Measurements from ENCODE around the gene PHOSPHO1. TPM values are rescaled to one million over a fixed set of nuclear protein-coding genes. Genes with fewer than 3 reads are reported as not detected.

The PHOSPHO1 gene
- polyA plus RNA-seq, 2 of the 4 experiments (the other 2 are of a cell fraction), result 0.32 to 1.6 TPM

DNA sequence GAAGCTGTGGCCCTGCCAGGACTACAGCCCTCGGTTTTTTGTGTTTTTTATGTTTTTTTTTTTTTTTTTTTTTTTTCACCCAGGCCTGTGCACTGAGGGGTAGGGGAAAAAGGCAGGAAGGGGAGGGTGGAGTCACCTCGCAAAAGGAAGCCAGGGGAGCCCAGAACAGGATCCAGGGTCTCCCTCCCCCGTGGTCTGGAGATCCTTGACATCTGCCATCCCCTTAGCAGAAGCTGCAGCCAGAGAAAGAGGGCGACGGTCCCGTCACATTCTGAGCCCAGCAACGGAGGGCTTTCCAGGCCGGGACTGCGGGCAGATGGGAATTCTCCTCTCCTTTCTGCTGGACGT lies 29.1 kb upstream of the PHOSPHO1 start:
- peak in 1 of 2 experiments; percentile 21; a peak in 1 of 6 replicates for ATAC-seq
- FAIRE-seq, result no peak
- CTCF ChIA-PET, result interaction anchor here (0.6 to 4.1 kb wide), 9 partner anchors 8 to 224 kb away, joined by 3 to 31 read pairs (median 3); partner anchors contain the start of gene PHOSPHO1
- Histone ChIP-seq H3K4me3 (peak overlapping the region; percentile 61), H3K4me1 (peaks cover 9% of the 10 kb centered on the region; the same call in 2 of the 3 replicates), H3K9me3 (no peaks in the 10 kb centered on the region), H3K4me2 (peak overlapping the region; percentile 79), H3K27ac (peak overlapping the region; percentile 81 to 88)
- TF ChIP-seq MAFK (IDR thresholded peaks at IDR 0.05; ENCODE audit: partially characterized antibody), result no peak
- TF ChIP-seq REST (IDR thresholded peaks at IDR 0.05), result no peak
- WGBS (ENCODE audit: missing lambda C conversion rate), result 80% methylated on average over 10 of the region's 10 CpGs
- POLR2A ChIA-PET, result no interaction called here
- DNase-seq (ENCODE audit: low read depth in 1 of 2, low spot score in 1 of 2), result no peak

DNA sequence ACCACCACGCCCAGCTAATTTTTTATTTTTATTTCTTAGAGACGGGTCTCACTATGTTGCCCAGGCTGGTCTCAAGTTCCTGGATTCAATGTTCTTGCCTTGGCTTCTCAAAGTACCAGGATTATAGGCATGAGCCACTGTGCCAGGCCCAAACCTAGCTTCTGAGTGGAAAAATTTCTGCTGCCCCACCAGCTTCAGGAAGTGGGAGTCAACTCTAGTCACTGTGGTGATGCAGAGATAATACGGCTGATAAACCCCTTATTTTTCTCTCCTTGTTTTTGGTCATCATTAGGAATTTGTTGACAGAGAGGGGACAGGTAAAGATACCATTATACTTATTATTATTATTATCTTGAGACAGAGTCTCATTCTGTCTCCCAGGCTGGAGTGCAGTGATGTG lies 27.8 kb upstream of the PHOSPHO1 start:
- DNase-seq (ENCODE audit: low read depth in 1 of 2, low spot score in 1 of 2) (no peak), ATAC-seq (no peak), FAIRE-seq (no peak)
- H3K4me3 ChIP-seq, result no peak overlapping the region
- CTCF ChIA-PET, result interaction anchor here (0.8 to 1.6 kb wide), 8 partner anchors 23 to 534 kb away, joined by 3 to 6 read pairs (median 3); no protein-coding TSS in a partner anchor
- peaks cover 9% of the 10 kb centered on the region; the same call in 2 of the 3 replicates for H3K4me1 ChIP-seq
- no peak overlapping the region for H3K27ac ChIP-seq
- H3K9me3 ChIP-seq, result no peaks in the 10 kb centered on the region
- POLR2A ChIA-PET, result no interaction called here
- 94% methylated on average over 3 of the region's 3 CpGs for WGBS (ENCODE audit: missing lambda C conversion rate)
- TF ChIP-seq, protein P1, sequence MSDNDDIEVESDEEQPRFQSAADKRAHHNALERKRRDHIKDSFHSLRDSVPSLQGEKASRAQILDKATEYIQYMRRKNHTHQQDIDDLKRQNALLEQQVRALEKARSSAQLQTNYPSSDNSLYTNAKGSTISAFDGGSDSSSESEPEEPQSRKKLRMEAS (IDR thresholded peaks at IDR 0.05), result no peak
- TF ChIP-seq SREBF2 (IDR thresholded peaks at IDR 0.05), result no peak
- TF ChIP-seq KDM1A (IDR thresholded peaks at IDR 0.05; ENCODE audit: low read depth), result no peak
- no peak for TF ChIP-seq ZSCAN20 (CRISPR knock-in tag; IDR thresholded peaks at IDR 0.05)
- H3K4me2 ChIP-seq, result no peak overlapping the region

- DNase-seq (ENCODE audit: low read depth in 1 of 2, low spot score in 1 of 2) (no peak), ATAC-seq (no peak), FAIRE-seq (no peak)
- H3K27ac ChIP-seq, result no peak overlapping the region
- H3K4me1 ChIP-seq, result peaks cover 15% of the 10 kb centered on the region; the same call in 2 of the 3 replicates
- ChIA-PET CTCF (interaction anchor here (2.5 kb wide), 1 partner anchor 28 kb away, joined by 15 read pairs; no protein-coding TSS in a partner anchor), POLR2A (no interaction called here)
- H3K9me3 ChIP-seq, result no peaks in the 10 kb centered on the region
- WGBS (ENCODE audit: missing lambda C conversion rate), result 74% methylated on average over 5 of the region's 5 CpGs
- H3K4me2 ChIP-seq, result no peak overlapping the region
- no peak for TF ChIP-seq CEBPB (IDR thresholded peaks at IDR 0.05)
- H3K4me3 ChIP-seq, result no peak overlapping the region
Observed at GRCh38 chr17:49255125-49255524, 24.5 kb upstream of the PHOSPHO1 start.

GRCh38 chr17:49254066-49254465 lies 23.5 kb upstream of the PHOSPHO1 start:
- 58% methylated on average over 4 of the region's 4 CpGs for whole genome bisulfite sequencing (ENCODE audit: missing lambda C conversion rate)
- Histone ChIP-seq H3K4me2 (no peak overlapping the region), H3K27ac (no peak overlapping the region), H3K4me3 (no peak overlapping the region), H3K4me1 (peaks cover 19% of the 10 kb centered on the region), H3K9me3 (no peaks in the 10 kb centered on the region)
- ATAC-seq (peak in 1 of 2 experiments; percentile 46; a peak in 3 of 6 replicates), FAIRE-seq (no peak), DNase-seq (ENCODE audit: low read depth in 1 of 2, low spot score in 1 of 2) (no peak)
- ChIA-PET POLR2A (no interaction called here), CTCF (interaction anchor here (0.6 to 2.5 kb wide), 6 partner anchors 11 to 276 kb away, joined by 3 to 15 read pairs (median 4); no protein-coding TSS in a partner anchor)
- TF ChIP-seq RAD21 (conservative IDR thresholded peaks at IDR 0.05 in 1 of 2, IDR thresholded peaks at IDR 0.05 in 1 of 2) (peak in 1 of 2 experiments; percentile 44; a peak in 2 of 5 replicates), NR3C1 (IDR thresholded peaks at IDR 0.05) (no peak), ELK1 (IDR thresholded peaks at IDR 0.05; ENCODE audit: low read depth, low read length) (no peak)
